GM21528 (cell line): ENCODE data around the gene ARL17B.
"Not testable (repeated sequence)": the region's sequence is repeated elsewhere in the genome, so short reads cannot be mapped to it uniquely, and the experiment has no call there.

Experiments used
- ATAC-seq: cut with Tn5 transposase; IDR thresholded peaks from one replicate; pipeline ENCODE4 v1.9.1; 2021; ENCODE audit warnings: mild to moderate bottlenecking, moderate library complexity; ENCODE audit not compliant: unreplicated experiment, low FRiP score

ARL17B gene

DNA sequence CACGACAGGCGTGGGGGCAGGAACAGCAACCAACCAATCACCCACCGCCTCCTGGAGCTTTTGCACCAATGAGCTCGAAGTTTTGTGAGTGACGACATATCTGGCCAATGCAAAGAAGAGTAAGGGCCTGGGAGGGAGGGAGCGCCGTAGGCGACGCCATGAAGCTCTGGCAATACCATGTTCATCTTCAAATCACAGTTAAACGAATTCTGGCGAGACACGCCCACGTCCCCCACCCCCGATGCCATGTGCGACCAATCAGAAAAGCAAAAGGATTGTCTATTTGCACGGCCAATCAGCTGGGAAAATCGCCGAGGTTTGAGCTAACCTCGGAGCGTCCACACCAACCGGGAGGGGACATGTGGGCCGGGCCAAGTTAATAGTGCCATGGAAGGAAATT lies at the start of gene ARL17B:
Gene ARL17B, minus strand, starts transcription at position 12 of the 400 bp plus-strand sequence. CDS start 3,369 bp downstream, outside the sequence.
- ATAC-seq: peak; percentile 89

DNA sequence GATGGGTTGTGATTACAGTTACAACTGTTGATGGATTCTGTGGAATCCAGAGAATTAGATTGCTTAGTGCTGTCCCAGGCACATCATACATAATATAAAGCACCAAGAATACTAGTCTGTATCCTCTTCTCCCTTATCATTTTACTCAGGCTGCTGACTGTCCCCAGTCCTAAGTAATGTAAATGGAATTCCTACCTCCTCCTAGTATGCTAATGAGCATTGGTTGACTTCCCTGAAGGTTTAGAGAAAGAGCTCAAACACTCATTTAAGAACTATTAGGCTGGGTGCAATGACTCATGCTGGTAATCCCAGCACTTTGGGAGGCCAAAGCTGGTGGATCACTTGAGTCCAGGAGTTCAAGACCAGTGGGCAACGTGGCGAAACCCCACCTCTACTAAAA lies 48.3 kb upstream of the ARL17B start:
- ATAC-seq: not testable (repeated sequence)

GRCh38 chr17:46407155-46407554 lies 45.6 kb upstream of the ARL17B start:
- ATAC-seq: not testable (repeated sequence)

- not testable (repeated sequence) for ATAC-seq
Observed at GRCh38 chr17:46401033-46401787, 39.6 kb upstream of the ARL17B start.

- not testable (repeated sequence) for ATAC-seq
Observed at GRCh38 chr17:46400543-46400942, 39.0 kb upstream of the ARL17B start.

GRCh38 chr17:46399993-46400392 lies 38.4 kb upstream of the ARL17B start:
- ATAC-seq: not testable (repeated sequence)

GRCh38 chr17:46396292-46396691 lies 34.7 kb upstream of the ARL17B start:
- ATAC-seq: not testable (repeated sequence)

- ATAC-seq: not testable (repeated sequence)
Observed at GRCh38 chr17:46393702-46394101, 32.1 kb upstream of the ARL17B start.

- ATAC-seq: peak; percentile 77
Observed at GRCh38 chr17:46385491-46385890, 23.9 kb upstream of the ARL17B start.

DNA sequence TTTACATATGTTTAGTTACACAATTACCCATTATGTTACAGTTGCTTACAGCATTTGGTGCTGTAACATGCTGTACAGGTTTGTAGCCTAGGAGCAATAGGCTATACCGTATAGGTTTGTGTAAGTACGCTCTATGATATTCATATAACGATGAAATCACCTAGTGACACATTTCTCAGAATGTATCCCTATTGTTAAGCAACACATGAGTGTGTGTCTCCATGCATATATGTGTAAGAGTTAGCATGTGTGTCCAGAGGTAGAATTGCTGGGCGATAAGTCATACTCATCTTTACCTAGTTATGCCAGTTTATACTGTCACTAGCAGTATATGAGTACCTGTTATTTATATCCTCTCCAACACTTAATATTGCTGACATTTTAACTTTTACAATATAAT lies 21.6 kb upstream of the ARL17B start:
- not testable (repeated sequence) for ATAC-seq

DNA sequence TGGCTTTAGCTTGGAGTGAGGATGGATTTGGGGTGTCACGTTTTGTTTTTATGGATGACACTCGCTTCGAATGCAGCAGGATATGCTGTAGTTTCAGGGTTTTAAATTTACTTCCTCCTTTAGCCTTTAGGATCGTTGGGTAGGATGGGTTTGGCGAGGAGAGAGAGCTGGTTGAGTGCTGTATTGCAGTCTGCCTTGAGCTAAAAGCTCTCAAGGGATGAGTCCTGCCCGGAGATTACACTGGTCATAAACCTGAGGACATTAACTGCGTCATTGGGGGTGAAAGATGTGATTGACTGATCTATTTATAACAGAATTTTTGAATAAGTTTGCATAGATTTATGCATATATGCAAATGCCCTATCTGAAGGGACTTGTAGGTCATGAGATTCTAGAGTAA lies 11.9 kb upstream of the ARL17B start:
- ATAC-seq: not testable (repeated sequence)

- peak; percentile 73 for ATAC-seq
Observed at GRCh38 chr17:46372236-46373229, 11.0 kb upstream of the ARL17B start.

- not testable (repeated sequence) for ATAC-seq
Observed at GRCh38 chr17:46367520-46367919, 6.0 kb upstream of the ARL17B start.

DNA sequence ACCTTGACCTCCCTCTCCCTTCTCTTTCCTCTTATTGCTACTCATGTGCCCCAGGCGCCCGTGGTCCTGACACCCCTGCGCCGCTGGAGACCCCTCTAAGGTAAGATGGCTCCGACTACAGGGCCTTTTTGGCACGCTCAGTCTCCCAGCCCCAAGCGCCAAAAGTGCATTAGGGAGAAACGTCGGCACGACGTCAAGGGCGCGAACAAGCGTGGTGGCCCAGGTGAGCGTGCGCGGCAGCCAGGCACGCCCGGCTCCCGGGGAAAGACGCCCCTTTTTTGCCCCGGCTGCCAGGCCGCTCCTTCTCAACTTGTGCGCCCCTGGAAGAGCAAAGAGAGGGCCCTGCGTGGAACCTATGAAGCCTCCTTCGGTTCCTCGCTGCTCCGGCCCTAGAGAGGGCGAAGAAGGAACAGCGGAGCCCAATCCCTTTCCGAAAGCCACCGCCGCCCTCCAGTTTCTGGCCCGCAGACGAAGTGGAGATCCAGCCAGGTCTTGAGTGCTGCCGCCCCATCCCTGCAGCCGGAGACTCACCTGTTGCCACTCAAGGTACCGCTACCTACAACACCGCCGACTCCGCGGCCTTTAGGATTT lies 326 bp downstream of the ARL17B start:
- ATAC-seq: peak; percentile 47

DNA sequence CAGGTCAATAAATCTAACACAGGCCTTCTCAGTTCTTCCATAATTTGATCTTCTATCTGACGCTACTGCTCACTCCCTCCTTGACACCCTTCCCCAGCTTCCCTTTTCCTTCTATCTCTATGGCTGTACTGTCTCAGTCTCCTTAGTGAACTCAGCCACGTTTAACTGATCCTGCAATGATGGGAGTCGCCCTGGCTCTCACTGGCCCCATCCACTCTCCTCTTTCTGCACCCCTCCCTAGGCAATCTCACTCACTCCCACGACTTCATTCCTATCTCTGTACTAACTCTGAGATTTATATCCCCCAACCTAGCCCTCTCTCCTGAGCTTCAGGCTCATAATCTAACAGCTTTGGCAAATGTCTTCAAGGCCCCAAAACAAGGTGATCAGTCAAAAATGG lies 7.7 kb downstream of the ARL17B start:
- ATAC-seq: not testable (repeated sequence)

- not testable (repeated sequence) for ATAC-seq
Observed at GRCh38 chr17:46349060-46349459, 12.5 kb downstream of the ARL17B start.

- ATAC-seq: not testable (repeated sequence)
Observed at GRCh38 chr17:46348345-46348744, 13.2 kb downstream of the ARL17B start.

DNA sequence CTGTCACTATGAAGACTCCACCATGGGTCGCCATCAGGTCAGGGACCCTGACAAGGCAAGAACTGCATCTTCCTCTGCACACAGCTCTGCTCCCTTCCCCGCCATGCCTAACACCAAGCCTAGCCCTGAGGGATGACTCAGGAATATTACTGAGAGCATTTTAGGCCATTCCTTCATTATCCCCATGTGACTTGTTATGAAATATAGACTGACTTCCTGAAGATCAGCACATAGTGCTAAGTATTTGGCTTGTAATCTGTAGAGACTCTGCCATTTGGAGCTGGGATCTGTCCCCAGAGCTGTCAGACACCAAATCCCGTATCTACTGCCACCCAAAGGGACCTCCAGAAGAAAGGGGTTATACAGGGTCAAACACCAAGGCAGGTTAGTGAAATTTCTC lies 19.4 kb downstream of the ARL17B start:
- not testable (repeated sequence) for ATAC-seq

GRCh38 chr17:46341220-46341619 lies 20.3 kb downstream of the ARL17B start:
- not testable (repeated sequence) for ATAC-seq

- ATAC-seq: not testable (repeated sequence)
Observed at GRCh38 chr17:46294831-46295230, 66.7 kb downstream of the ARL17B start, which contains the start of gene LRRC37A. Gene LRRC37A, plus strand, starts transcription at chr17:46295131. Its CDS starts 3 bp downstream, at chr17:46295134.
